Measurements from ENCODE around the gene FBXL14. TPM values are rescaled to one million over a fixed set of nuclear protein-coding genes. Genes with fewer than 3 reads are reported as not detected.

The FBXL14 gene
- total and polyA plus RNA-seq, 9 of the 15 experiments (the other 6 are each of a cell fraction or from before 2014, with no cell fraction given), result 0.13 to 9.8 (median 3.3) TPM

- TF ChIP-seq ZNF175 (CRISPR knock-in tag; IDR thresholded peaks at IDR 0.05; ENCODE audit: low read depth) (peak; percentile 75), ZNF589 (CRISPR knock-in tag; IDR thresholded peaks at IDR 0.05; ENCODE audit: low read depth) (peak; percentile 59; the same call in 1 of the 2 replicates), IFI16 (CRISPR knock-in tag; IDR thresholded peaks at IDR 0.05) (no peak), ZNF584 (CRISPR knock-in tag; IDR thresholded peaks at IDR 0.05; ENCODE audit: low read depth) (no peak), FOXP4 (CRISPR knock-in tag; IDR thresholded peaks at IDR 0.05; ENCODE audit: borderline replicate concordance) (no peak), ATF3 (IDR thresholded peaks at IDR 0.05) (peak; percentile 62; the same call in 1 of the 2 replicates), ATF3 (CRISPR knock-in tag; conservative IDR thresholded peaks at IDR 0.05) (no peak), THRB (CRISPR knock-in tag; conservative IDR thresholded peaks at IDR 0.05) (no peak), ETV1 (tag; conservative IDR thresholded peaks at IDR 0.05; ENCODE audit: low read depth) (peak; percentile 52; the same call in 1 of the 2 replicates), ATF7 (IDR thresholded peaks at IDR 0.05) (0 out of 2 replicates have a peak, but pooled peaks have one; percentile 19), CEBPG (CRISPR knock-in tag; IDR thresholded peaks at IDR 0.05) (peak; percentile 47; the same call in 1 of the 2 replicates), CEBPG (tag; conservative IDR thresholded peaks at IDR 0.05 in 1 of 2, IDR thresholded peaks at IDR 0.05 in 1 of 2) (peak in 1 of 2 experiments; percentile 90; a peak in 2 of 4 replicates), DMBX1 (CRISPR knock-in tag; IDR thresholded peaks at IDR 0.05; ENCODE audit: borderline replicate concordance) (peak; percentile 62; the same call in 1 of the 2 replicates), TARDBP (IDR thresholded peaks at IDR 0.05) (no peak), TBL1XR1 (IDR thresholded peaks at IDR 0.05; ENCODE audit: low read length in 2 of 2) (no peak), GTF2A2 (tag; IDR thresholded peaks at IDR 0.05) (no peak), PCBP1 (IDR thresholded peaks at IDR 0.05; ENCODE audit: low read depth, low read length, poor library complexity, severe bottlenecking) (no peak), ZNF766 (CRISPR knock-in tag; conservative IDR thresholded peaks at IDR 0.05) (no peak), VEZF1 (CRISPR knock-in tag; IDR thresholded peaks at IDR 0.05) (no peak), ELF1 (tag; IDR thresholded peaks at IDR 0.05) (peak; percentile 34; the same call in 1 of the 2 replicates), NR3C1 (CRISPR knock-in tag; IDR thresholded peaks at IDR 0.05) (no peak), NELFE (IDR thresholded peaks at IDR 0.05; ENCODE audit: insufficient read depth, insufficient read length) (no peak)
Measured at GRCh38 chr12:1607940-1608712, 13.7 kb upstream of the FBXL14 start (continued).
